ENCODE measurements around the gene USP5.

- TF ChIP-seq CTCF (IDR thresholded peaks at IDR 0.05): no peak
- no peak for TF ChIP-seq POLR2A (IDR thresholded peaks at IDR 0.05)
Observed at GRCh38 chr12:6824901-6825381, 27.0 kb upstream of the USP5 start.

Data from lower leg skin (tissue), 3 donors.